ENCODE data around the gene SPDYE3.

GRCh38 chr7:100346921-100347320 lies 39.4 kb downstream of the SPDYE3 start:
- TF ChIP-seq, protein P1, sequence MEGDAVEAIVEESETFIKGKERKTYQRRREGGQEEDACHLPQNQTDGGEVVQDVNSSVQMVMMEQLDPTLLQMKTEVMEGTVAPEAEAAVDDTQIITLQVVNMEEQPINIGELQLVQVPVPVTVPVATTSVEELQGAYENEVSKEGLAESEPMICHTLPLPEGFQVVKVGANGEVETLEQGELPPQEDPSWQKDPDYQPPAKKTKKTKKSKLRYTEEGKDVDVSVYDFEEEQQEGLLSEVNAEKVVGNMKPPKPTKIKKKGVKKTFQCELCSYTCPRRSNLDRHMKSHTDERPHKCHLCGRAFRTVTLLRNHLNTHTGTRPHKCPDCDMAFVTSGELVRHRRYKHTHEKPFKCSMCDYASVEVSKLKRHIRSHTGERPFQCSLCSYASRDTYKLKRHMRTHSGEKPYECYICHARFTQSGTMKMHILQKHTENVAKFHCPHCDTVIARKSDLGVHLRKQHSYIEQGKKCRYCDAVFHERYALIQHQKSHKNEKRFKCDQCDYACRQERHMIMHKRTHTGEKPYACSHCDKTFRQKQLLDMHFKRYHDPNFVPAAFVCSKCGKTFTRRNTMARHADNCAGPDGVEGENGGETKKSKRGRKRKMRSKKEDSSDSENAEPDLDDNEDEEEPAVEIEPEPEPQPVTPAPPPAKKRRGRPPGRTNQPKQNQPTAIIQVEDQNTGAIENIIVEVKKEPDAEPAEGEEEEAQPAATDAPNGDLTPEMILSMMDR (conservative IDR thresholded peaks at IDR 0.05; ENCODE audit: low read depth, low read length), result no peak
- no peak for TF ChIP-seq EZH2 (IDR thresholded peaks at IDR 0.05; ENCODE audit: borderline replicate concordance, low read depth, low read length, poor library complexity, severe bottlenecking)

Data from A673 (cell line).